HepG2 (cell line): Measurements from ENCODE around the gene TTBK1. TPM values are rescaled to one million over a fixed set of nuclear protein-coding genes. Genes with fewer than 3 reads are reported as not detected.

Experiments used
- CERS6 ChIP-seq: sonication (generic); formaldehyde crosslinking; IDR thresholded peaks from 2 replicates; pipeline ENCODE4 v1.5.0; 2020; ENCODE audit warnings: missing genetic modification reagents
- DDIT3 ChIP-seq: sonication (generic); formaldehyde crosslinking; IDR thresholded peaks from 2 replicates; pipeline ENCODE4 v1.4.0; 2020; ENCODE audit warnings: mild to moderate bottlenecking, missing genetic modification reagents
- GMEB2 ChIP-seq: IDR thresholded peaks from 2 replicates; pipeline ENCODE4 v1.6.1; 2016; ENCODE audit warnings: missing biosample characterization, missing genetic modification reagents, low read depth
- IKZF5 ChIP-seq: IDR thresholded peaks from 2 replicates; pipeline ENCODE4 v1.6.1; 2018; ENCODE audit warnings: missing genetic modification reagents, mild to moderate bottlenecking, missing compliant biosample characterization
- MEF2D ChIP-seq: sonication (generic); formaldehyde crosslinking; IDR thresholded peaks from 2 replicates; pipeline ENCODE4 v1.5.1; 2020; ENCODE audit warnings: mild to moderate bottlenecking, missing genetic modification reagents
- NFE2L1 ChIP-seq: sonication (generic); formaldehyde crosslinking; IDR thresholded peaks from 2 replicates; pipeline ENCODE4 v1.4.0; 2020; ENCODE audit warnings: missing genetic modification reagents, mild to moderate bottlenecking, borderline replicate concordance
- PRDM4 ChIP-seq: sonication (generic); formaldehyde crosslinking; IDR thresholded peaks from 2 replicates; pipeline ENCODE4 v1.9.0; 2021; ENCODE audit warnings: missing genetic modification reagents, borderline replicate concordance
- PREB ChIP-seq: sonication (generic); formaldehyde crosslinking; IDR thresholded peaks from 2 replicates; pipeline ENCODE4 v1.4.0; 2020; ENCODE audit warnings: missing genetic modification reagents
- PTBP1 ChIP-seq: fragments of 200-400 bp; formaldehyde crosslinking; IDR thresholded peaks from 2 replicates; pipeline ENCODE4 v1.6.1; 2018; ENCODE audit warnings: low read length, low read depth; ENCODE audit not compliant: poor library complexity, severe bottlenecking
- RBM22 ChIP-seq: fragments of 200-400 bp; formaldehyde crosslinking; optimal IDR thresholded peaks from 2 replicates; pipeline ENCODE3; 2017; ENCODE audit warnings: mild to moderate bottlenecking, low read length, moderate library complexity
- SCMH1 ChIP-seq: sonication (generic); formaldehyde crosslinking; IDR thresholded peaks from 2 replicates; pipeline ENCODE4 v1.9.0; 2021; ENCODE audit warnings: missing genetic modification reagents, mild to moderate bottlenecking, borderline replicate concordance
- THYN1 ChIP-seq: sonication (generic); formaldehyde crosslinking; IDR thresholded peaks from 2 replicates; pipeline ENCODE4 v1.8.1; 2023; ENCODE audit warnings: low read depth, mild to moderate bottlenecking, moderate library complexity, missing genetic modification reagents, borderline replicate concordance
- XBP1 ChIP-seq: sonication (generic); formaldehyde crosslinking; IDR thresholded peaks from 2 replicates; pipeline ENCODE4 v1.5.0; 2020; ENCODE audit warnings: missing genetic modification reagents
- ZNF12 ChIP-seq: sonication (generic); formaldehyde crosslinking; IDR thresholded peaks from 2 replicates; pipeline ENCODE4 v1.5.0; 2020; ENCODE audit warnings: missing genetic modification reagents
- ZNF180 ChIP-seq: sonication (generic); formaldehyde crosslinking; IDR thresholded peaks from 2 replicates; pipeline ENCODE4 v1.4.0; 2020; ENCODE audit warnings: low read depth, missing genetic modification reagents, borderline replicate concordance
- ZNF441 ChIP-seq: sonication (generic); formaldehyde crosslinking; IDR thresholded peaks from 2 replicates; pipeline ENCODE4 v1.7.0; 2021; ENCODE audit warnings: missing genetic modification reagents, borderline replicate concordance
- ZNF572 ChIP-seq: sonication (generic); formaldehyde crosslinking; IDR thresholded peaks from 2 replicates; pipeline ENCODE4 v1.5.1; 2020; ENCODE audit warnings: mild to moderate bottlenecking, missing genetic modification reagents
- ZNF746 ChIP-seq: sonication (generic); formaldehyde crosslinking; IDR thresholded peaks from 2 replicates; pipeline ENCODE4 v1.8.0; 2022; ENCODE audit warnings: mild to moderate bottlenecking, missing genetic modification reagents
- ZNF777 ChIP-seq: sonication (generic); formaldehyde crosslinking; IDR thresholded peaks from 2 replicates; pipeline ENCODE4 v1.4.0; 2020; ENCODE audit warnings: missing genetic modification reagents
- ZNF790 ChIP-seq: sonication (generic); formaldehyde crosslinking; IDR thresholded peaks from 2 replicates; pipeline ENCODE4 v1.8.0; 2022; ENCODE audit warnings: missing genetic modification reagents, mild to moderate bottlenecking, borderline replicate concordance
- polyA plus RNA-seq, 8 experiments: library from polyadenylated mRNA; depleted of rRNA in 3 of 8; stranded (reverse) in 7 of 8; unstranded in 1 of 8; fragments of >200 nt; fragmentation: Illumina TruSeq in 4 of 8; extraction: Trizol in 4 of 8; gene quantifications; 2 replicates each; pipeline versions ENCODE4 v1.2.1 to v1.2.3, GENCODE V29; 2011 to 2016; ENCODE audit warnings: low read depth in 4 of 8, missing spikeins in 1 of 8, mixed read lengths in 1 of 8; ENCODE audit not compliant: insufficient read depth in 1 of 8
- total RNA-seq, 5 experiments: library from RNA; depleted of rRNA; stranded (reverse); fragments of >200 nt; fragmentation: Illumina TruSeq; extraction: Trizol; gene quantifications; 2 replicates each; pipeline ENCODE4 v1.2.3, GENCODE V29; 2016; ENCODE audit warnings: low read depth in 1 of 5

The TTBK1 gene
- total and polyA plus RNA-seq, 2 of the 13 experiments (the other 11 are each of a cell fraction or from before 2014, with no cell fraction given) = 0.24 to 0.33 TPM

- TF ChIP-seq IKZF5 (CRISPR knock-in tag) (peak; percentile 75; the same call in 1 of the 2 replicates), CERS6 (CRISPR knock-in tag) (no peak), SCMH1 (CRISPR knock-in tag) (no peak), ZNF746 (CRISPR knock-in tag) (no peak), NFE2L1 (no peak), ZNF441 (CRISPR knock-in tag) (peak; percentile 77; the same call in 1 of the 2 replicates), ZNF12 (CRISPR knock-in tag) (no peak), ZNF790 (CRISPR knock-in tag) (no peak), GMEB2 (CRISPR knock-in tag) (no peak), RBM22 (no peak), ZNF572 (CRISPR knock-in tag) (peak; percentile 28; the same call in 1 of the 2 replicates), ZNF777 (CRISPR knock-in tag) (0 out of 2 replicates have a peak, but pooled peaks have one; percentile 20), THYN1 (CRISPR knock-in tag) (no peak), DDIT3 (CRISPR knock-in tag) (no peak), MEF2D (no peak), PRDM4 (CRISPR knock-in tag) (no peak), PREB (CRISPR knock-in tag) (no peak), ZNF180 (CRISPR knock-in tag) (no peak), XBP1 (CRISPR knock-in tag) (no peak), PTBP1 (no peak)
Measured at GRCh38 chr6:43308101-43308989, 65.1 kb downstream of the TTBK1 start, which contains the start of gene CRIP3 (continued).
